ENCODE data around the gene PAK2.

DNA sequence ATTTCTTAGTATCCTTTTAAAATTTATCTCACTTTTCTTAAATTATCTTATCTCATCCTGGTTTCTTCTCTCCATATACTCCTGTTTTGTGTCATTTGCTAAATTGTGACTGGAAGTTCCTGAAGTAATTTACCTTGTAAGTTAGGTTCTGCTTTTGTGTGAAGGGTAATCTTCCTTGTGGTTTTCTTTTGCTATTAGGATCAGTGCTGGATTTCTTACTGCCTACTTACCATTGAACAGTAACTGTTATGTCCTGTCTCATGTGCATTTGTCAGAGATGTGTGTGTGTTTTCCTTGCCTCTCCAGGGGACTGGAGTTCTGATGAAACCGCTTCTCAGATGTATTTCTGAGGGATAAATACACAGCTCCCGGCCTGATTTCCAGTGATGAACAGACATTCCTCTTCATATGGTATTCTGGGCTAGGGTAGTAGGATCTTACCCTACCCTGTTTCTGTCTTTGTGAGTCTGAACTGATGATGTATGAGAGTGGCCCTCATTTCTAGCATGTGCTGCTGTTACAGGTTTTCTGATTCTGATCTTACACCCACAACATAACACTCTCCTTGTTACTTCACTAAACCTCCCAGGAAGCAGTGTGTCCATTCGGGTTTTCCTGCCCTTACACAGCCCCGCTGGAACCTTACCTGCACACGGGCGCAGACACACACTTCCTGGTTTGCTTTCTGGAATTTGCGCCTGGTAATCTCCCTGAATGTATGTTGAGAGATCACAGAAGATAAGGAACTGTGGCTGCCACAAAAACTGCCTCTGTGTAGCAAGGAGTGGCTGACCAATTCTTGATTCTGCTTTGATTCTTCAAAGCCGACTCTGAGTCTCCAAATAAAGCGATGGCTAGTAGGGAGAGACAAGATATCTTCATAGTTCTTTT, 14.7 kb downstream of the PAK2 start:
- TF ChIP-seq, protein P1, sequence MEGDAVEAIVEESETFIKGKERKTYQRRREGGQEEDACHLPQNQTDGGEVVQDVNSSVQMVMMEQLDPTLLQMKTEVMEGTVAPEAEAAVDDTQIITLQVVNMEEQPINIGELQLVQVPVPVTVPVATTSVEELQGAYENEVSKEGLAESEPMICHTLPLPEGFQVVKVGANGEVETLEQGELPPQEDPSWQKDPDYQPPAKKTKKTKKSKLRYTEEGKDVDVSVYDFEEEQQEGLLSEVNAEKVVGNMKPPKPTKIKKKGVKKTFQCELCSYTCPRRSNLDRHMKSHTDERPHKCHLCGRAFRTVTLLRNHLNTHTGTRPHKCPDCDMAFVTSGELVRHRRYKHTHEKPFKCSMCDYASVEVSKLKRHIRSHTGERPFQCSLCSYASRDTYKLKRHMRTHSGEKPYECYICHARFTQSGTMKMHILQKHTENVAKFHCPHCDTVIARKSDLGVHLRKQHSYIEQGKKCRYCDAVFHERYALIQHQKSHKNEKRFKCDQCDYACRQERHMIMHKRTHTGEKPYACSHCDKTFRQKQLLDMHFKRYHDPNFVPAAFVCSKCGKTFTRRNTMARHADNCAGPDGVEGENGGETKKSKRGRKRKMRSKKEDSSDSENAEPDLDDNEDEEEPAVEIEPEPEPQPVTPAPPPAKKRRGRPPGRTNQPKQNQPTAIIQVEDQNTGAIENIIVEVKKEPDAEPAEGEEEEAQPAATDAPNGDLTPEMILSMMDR (IDR thresholded peaks at IDR 0.05), result no peak
- TF ChIP-seq, protein P2, sequence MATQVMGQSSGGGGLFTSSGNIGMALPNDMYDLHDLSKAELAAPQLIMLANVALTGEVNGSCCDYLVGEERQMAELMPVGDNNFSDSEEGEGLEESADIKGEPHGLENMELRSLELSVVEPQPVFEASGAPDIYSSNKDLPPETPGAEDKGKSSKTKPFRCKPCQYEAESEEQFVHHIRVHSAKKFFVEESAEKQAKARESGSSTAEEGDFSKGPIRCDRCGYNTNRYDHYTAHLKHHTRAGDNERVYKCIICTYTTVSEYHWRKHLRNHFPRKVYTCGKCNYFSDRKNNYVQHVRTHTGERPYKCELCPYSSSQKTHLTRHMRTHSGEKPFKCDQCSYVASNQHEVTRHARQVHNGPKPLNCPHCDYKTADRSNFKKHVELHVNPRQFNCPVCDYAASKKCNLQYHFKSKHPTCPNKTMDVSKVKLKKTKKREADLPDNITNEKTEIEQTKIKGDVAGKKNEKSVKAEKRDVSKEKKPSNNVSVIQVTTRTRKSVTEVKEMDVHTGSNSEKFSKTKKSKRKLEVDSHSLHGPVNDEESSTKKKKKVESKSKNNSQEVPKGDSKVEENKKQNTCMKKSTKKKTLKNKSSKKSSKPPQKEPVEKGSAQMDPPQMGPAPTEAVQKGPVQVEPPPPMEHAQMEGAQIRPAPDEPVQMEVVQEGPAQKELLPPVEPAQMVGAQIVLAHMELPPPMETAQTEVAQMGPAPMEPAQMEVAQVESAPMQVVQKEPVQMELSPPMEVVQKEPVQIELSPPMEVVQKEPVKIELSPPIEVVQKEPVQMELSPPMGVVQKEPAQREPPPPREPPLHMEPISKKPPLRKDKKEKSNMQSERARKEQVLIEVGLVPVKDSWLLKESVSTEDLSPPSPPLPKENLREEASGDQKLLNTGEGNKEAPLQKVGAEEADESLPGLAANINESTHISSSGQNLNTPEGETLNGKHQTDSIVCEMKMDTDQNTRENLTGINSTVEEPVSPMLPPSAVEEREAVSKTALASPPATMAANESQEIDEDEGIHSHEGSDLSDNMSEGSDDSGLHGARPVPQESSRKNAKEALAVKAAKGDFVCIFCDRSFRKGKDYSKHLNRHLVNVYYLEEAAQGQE (IDR thresholded peaks at IDR 0.05; ENCODE audit: low read depth, low read length), result no peak
- TF ChIP-seq CHD2 (IDR thresholded peaks at IDR 0.05; ENCODE audit: low read length, partially characterized antibody), result no peak
- TF ChIP-seq YY1 (IDR thresholded peaks at IDR 0.05; ENCODE audit: low read depth), result no peak
- no peak for TF ChIP-seq ELF1 (IDR thresholded peaks at IDR 0.05)
- TF ChIP-seq RXRA (IDR thresholded peaks at IDR 0.05; ENCODE audit: borderline replicate concordance, low read depth), result no peak
- no peak for TF ChIP-seq POLR2AphosphoS5 (IDR thresholded peaks at IDR 0.05; ENCODE audit: low read depth, low read length)
